ENCODE data around the gene PCSK5. TPM values are rescaled to one million over a fixed set of nuclear protein-coding genes. Genes with fewer than 3 reads are reported as not detected.

PCSK5 gene
- polyA plus RNA-seq, 1 donor from 2014 or later = 1.7 TPM

DNA sequence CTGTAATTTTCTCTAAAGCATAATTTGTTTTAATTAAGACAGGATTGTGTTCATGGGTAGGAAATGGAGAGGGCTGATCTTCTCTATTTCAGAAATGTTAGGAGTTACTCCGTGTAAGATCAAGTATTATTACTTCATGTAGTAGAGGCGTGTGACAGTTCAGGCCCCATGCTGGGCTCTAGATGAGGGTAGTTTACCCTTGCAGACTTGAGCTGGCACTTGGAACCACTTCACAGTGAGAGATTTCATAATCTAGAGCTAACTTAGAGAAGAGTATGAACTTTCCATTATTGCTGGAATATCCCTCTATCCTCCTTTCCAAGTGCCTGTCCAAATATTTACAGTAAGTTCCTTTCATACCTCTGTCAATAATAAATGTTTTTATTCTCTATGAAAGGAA, 195.1 kb downstream of the PCSK5 start:
- Histone ChIP-seq H3K9ac (ENCODE audit: low read length) (no peak overlapping the region), H3K27me3 (ENCODE audit: insufficient read depth, low read depth, low read length) (no peaks in the 10 kb centered on the region), H3K9me2 (ENCODE audit: insufficient read depth, low read length) (no peaks in the 10 kb centered on the region), H3F3A (ENCODE audit: insufficient read depth, low read length, poor library complexity, severe bottlenecking) (no peaks in the 10 kb centered on the region), H2AFZ (ENCODE audit: low read depth, low read length) (no peak overlapping the region), H3K79me2 (replicated peaks; ENCODE audit: insufficient read depth, low read length) (no peaks in the 10 kb centered on the region), H3K4me3 (ENCODE audit: low read length) (no peak overlapping the region), H3K9me3 (ENCODE audit: low read length) (no peaks in the 10 kb centered on the region), H4K20me1 (ENCODE audit: insufficient read depth) (no peaks in the 10 kb centered on the region), H3K27ac (ENCODE audit: low read length) (no peak overlapping the region), H3K36me3 (ENCODE audit: insufficient read depth, low read length) (no peaks in the 10 kb centered on the region), H3K4me2 (ENCODE audit: low read length) (no peak overlapping the region)
- TF ChIP-seq EP300 (conservative IDR thresholded peaks at IDR 0.05; ENCODE audit: poor library complexity, severe bottlenecking) = no peak
- no peak for TF ChIP-seq EZH2 (IDR thresholded peaks at IDR 0.05; ENCODE audit: borderline replicate concordance, insufficient read depth, low read length, poor library complexity, severe bottlenecking)
- TF ChIP-seq TAF1 (IDR thresholded peaks at IDR 0.05; ENCODE audit: low read depth) = no peak
- TF ChIP-seq SMC3 (conservative IDR thresholded peaks at IDR 0.05; ENCODE audit: poor library complexity) = no peak
- TF ChIP-seq REST (IDR thresholded peaks at IDR 0.05; ENCODE audit: borderline replicate concordance) = no peak
- TF ChIP-seq CTCF (IDR thresholded peaks at IDR 0.05; ENCODE audit: poor library complexity, severe bottlenecking) = no peak
- TF ChIP-seq RAD21 (conservative IDR thresholded peaks at IDR 0.05) = no peak
- TF ChIP-seq POLR2AphosphoS5 (IDR thresholded peaks at IDR 0.05) = no peak
- no peak for TF ChIP-seq MXI1 (conservative IDR thresholded peaks at IDR 0.05; ENCODE audit: poor library complexity, severe bottlenecking)

GRCh38 chr9:76086539-76086938, 196.1 kb downstream of the PCSK5 start:
- H4K20me1 ChIP-seq (ENCODE audit: insufficient read depth) = no peaks in the 10 kb centered on the region
- no peak for TF ChIP-seq RAD21 (conservative IDR thresholded peaks at IDR 0.05)
- TF ChIP-seq REST (IDR thresholded peaks at IDR 0.05; ENCODE audit: borderline replicate concordance) = no peak
- no peak for TF ChIP-seq MXI1 (conservative IDR thresholded peaks at IDR 0.05; ENCODE audit: poor library complexity, severe bottlenecking)
- TF ChIP-seq TAF1 (IDR thresholded peaks at IDR 0.05; ENCODE audit: low read depth) = no peak
- no peak for TF ChIP-seq POLR2AphosphoS5 (IDR thresholded peaks at IDR 0.05)
- TF ChIP-seq EZH2 (IDR thresholded peaks at IDR 0.05; ENCODE audit: borderline replicate concordance, insufficient read depth, low read length, poor library complexity, severe bottlenecking) = no peak
- no peak for TF ChIP-seq CTCF (IDR thresholded peaks at IDR 0.05; ENCODE audit: poor library complexity, severe bottlenecking)
- no peak for TF ChIP-seq EP300 (conservative IDR thresholded peaks at IDR 0.05; ENCODE audit: poor library complexity, severe bottlenecking)
- TF ChIP-seq SMC3 (conservative IDR thresholded peaks at IDR 0.05; ENCODE audit: poor library complexity) = no peak
- H3K27ac ChIP-seq (ENCODE audit: low read length) = no peak overlapping the region
- no peaks in the 10 kb centered on the region for H3K9me3 ChIP-seq (ENCODE audit: low read length)
- no peak overlapping the region for H3K4me3 ChIP-seq (ENCODE audit: low read length)
- no peak overlapping the region for H3K9ac ChIP-seq (ENCODE audit: low read length)
- H3K4me2 ChIP-seq (ENCODE audit: low read length) = no peak overlapping the region
- no peak overlapping the region for H2AFZ ChIP-seq (ENCODE audit: low read depth, low read length)
- H3K27me3 ChIP-seq (ENCODE audit: insufficient read depth, low read depth, low read length) = no peaks in the 10 kb centered on the region
- H3K36me3 ChIP-seq (ENCODE audit: insufficient read depth, low read length) = no peaks in the 10 kb centered on the region
- no peaks in the 10 kb centered on the region for H3K79me2 ChIP-seq (replicated peaks; ENCODE audit: insufficient read depth, low read length)
- no peaks in the 10 kb centered on the region for H3K9me2 ChIP-seq (ENCODE audit: insufficient read depth, low read length)
- no peaks in the 10 kb centered on the region for H3F3A ChIP-seq (ENCODE audit: insufficient read depth, low read length, poor library complexity, severe bottlenecking)

Measured in neural cell (in vitro differentiated cells).